ENCODE measurements around the gene C22orf31.
A peak's percentile ranks its signal among the peaks of the same experiment; 100 is the strongest.

The C22orf31 gene

DNA sequence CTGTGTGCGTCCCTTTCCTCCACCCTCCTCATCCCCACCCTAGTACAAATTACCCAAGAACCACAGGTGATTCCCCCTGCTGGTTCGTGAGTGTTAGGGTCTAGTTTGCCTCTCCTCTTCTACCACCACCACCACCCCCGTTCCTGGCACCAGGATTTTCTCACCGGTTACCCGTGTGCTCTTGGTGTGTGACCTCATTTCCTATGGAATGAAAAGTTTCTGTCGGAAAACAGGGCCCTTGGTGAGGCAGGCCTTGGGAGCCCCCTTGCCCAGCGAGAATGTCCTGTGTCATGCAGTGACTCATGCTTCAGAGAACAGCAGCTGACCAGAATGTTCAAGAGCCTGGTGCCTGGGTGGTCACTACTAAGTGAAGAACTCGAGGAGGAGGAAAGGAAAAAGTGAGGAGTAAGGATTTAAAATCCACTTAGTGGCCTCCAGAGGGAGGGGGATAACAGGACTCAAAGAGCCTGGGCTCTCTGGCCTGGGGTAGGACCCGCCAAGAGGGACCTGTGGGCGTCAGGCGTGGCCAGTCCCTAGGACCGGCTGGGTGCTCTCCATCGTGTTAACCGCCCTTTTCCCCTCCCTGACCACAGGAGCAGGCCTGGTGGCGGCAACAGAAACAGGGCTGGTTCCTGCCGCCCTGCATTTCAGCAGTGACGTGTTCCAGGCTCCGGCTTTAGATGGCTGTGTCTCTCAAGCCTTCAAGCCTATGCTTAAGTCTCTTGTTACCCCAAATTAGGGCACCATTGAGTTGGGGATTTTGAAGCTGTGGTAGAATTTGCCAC is 30.2 kb downstream of the C22orf31 start (continued):
- TF ChIP-seq PATZ1 (tag by site-specific recombination; IDR thresholded peaks at IDR 0.05) (peak; percentile 80), ZNF184 (tag by site-specific recombination; IDR thresholded peaks at IDR 0.05) (peak; percentile 11; the same call in 1 of the 2 replicates), ZNF157 (tag by site-specific recombination; IDR thresholded peaks at IDR 0.05) (no peak), ZNF416 (tag by site-specific recombination; IDR thresholded peaks at IDR 0.05) (no peak), TRIM28 (IDR thresholded peaks at IDR 0.05; ENCODE audit: borderline replicate concordance, low read length) (no peak), GLIS1 (tag by site-specific recombination; IDR thresholded peaks at IDR 0.05) (peak; percentile 70), PRDM2 (tag by site-specific recombination; IDR thresholded peaks at IDR 0.05; ENCODE audit: borderline replicate concordance) (no peak), HOXA7 (CRISPR knock-in tag; IDR thresholded peaks at IDR 0.05; ENCODE audit: borderline replicate concordance) (no peak), SP2 (tag by site-specific recombination; IDR thresholded peaks at IDR 0.05) (peak; percentile 9; the same call in 1 of the 2 replicates), ZNF121 (tag by site-specific recombination; IDR thresholded peaks at IDR 0.05) (no peak), ZNF140 (tag by site-specific recombination; IDR thresholded peaks at IDR 0.05) (no peak), ZNF10 (tag by site-specific recombination; IDR thresholded peaks at IDR 0.05) (no peak), CTCF (tag by site-specific recombination; IDR thresholded peaks at IDR 0.05) (no peak), AEBP2 (tag by site-specific recombination; IDR thresholded peaks at IDR 0.05; ENCODE audit: borderline replicate concordance) (no peak), ZNF174 (tag by site-specific recombination; IDR thresholded peaks at IDR 0.05) (no peak), ZFHX2 (tag by site-specific recombination; conservative IDR thresholded peaks at IDR 0.05) (no peak), ZXDB (tag by site-specific recombination; IDR thresholded peaks at IDR 0.05) (peak; percentile 36; the same call in 1 of the 2 replicates), ZBTB20 (tag by site-specific recombination; IDR thresholded peaks at IDR 0.05) (peak; percentile 59), ZFP69B (tag by site-specific recombination; IDR thresholded peaks at IDR 0.05) (peak; percentile 21; the same call in 1 of the 2 replicates), ZNF621 (tag by site-specific recombination; IDR thresholded peaks at IDR 0.05) (no peak), ZNF660 (tag by site-specific recombination; IDR thresholded peaks at IDR 0.05) (peak; percentile 54; the same call in 1 of the 2 replicates), GLI2 (tag by site-specific recombination; IDR thresholded peaks at IDR 0.05; ENCODE audit: borderline replicate concordance, low read depth) (no peak), GLIS2 (tag by site-specific recombination; IDR thresholded peaks at IDR 0.05) (peak; percentile 35), ZNF335 (tag by site-specific recombination; conservative IDR thresholded peaks at IDR 0.05) (peak; percentile 37)
- TF ChIP-seq, protein P1, sequence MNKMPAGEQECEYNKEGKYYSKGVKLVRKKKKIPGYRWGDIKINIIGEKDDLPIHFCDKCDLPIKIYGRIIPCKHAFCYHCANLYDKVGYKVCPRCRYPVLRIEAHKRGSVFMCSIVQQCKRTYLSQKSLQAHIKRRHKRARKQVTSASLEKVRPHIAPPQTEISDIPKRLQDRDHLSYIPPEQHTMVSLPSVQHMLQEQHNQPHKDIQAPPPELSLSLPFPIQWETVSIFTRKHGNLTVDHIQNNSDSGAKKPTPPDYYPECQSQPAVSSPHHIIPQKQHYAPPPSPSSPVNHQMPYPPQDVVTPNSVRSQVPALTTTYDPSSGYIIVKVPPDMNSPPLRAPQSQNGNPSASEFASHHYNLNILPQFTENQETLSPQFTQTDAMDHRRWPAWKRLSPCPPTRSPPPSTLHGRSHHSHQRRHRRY (tag by site-specific recombination; IDR thresholded peaks at IDR 0.05): no peak
